IPS DF 6.9 (cell line): ENCODE measurements around the gene MUC2.

ENCODE experiments used
- DNase-seq: peaks from one replicate; pipeline ENCODE4 v3.0.0-alpha.2; 2013; ENCODE audit warnings: low read depth, low spot score
- H3K27ac ChIP-seq: one replicate; pipeline ENCODE4 v1.5.1; 2013; ENCODE audit warnings: low read length, control low read depth
- H3K27me3 ChIP-seq: 2 replicates; pipeline ENCODE4 v1.6.1; 2013; ENCODE audit warnings: mild to moderate bottlenecking, low read length; ENCODE audit not compliant: control insufficient read depth, insufficient read depth
- H3K36me3 ChIP-seq: 2 replicates; pipeline ENCODE4 v1.6.1; 2013; ENCODE audit warnings: low read length; ENCODE audit not compliant: control insufficient read depth, insufficient read depth
- H3K4me1 ChIP-seq: 2 replicates; pipeline ENCODE4 v1.6.1; 2013; ENCODE audit warnings: low read length; ENCODE audit not compliant: control insufficient read depth, insufficient read depth
- H3K4me3 ChIP-seq: 2 replicates; pipeline ENCODE4 v1.5.1; 2013; ENCODE audit warnings: mild to moderate bottlenecking, low read length
- H3K9me3 ChIP-seq: 2 replicates; pipeline ENCODE4 v1.6.1; 2013; ENCODE audit warnings: low read length, inconsistent platforms; ENCODE audit not compliant: control insufficient read depth, insufficient read depth
- WGBS: extraction: QIAGEN DNeasy Blood & Tissue Kit; methylation state at CpG from one replicate; pipeline ENCODE4 v1.1.7; 2013; ENCODE audit warnings: mixed read lengths, missing lambda C conversion rate; ENCODE audit not compliant: insufficient read length, insufficient coverage; 5-methylcytosine and 5-hydroxymethylcytosine counted together

MUC2 gene

DNA sequence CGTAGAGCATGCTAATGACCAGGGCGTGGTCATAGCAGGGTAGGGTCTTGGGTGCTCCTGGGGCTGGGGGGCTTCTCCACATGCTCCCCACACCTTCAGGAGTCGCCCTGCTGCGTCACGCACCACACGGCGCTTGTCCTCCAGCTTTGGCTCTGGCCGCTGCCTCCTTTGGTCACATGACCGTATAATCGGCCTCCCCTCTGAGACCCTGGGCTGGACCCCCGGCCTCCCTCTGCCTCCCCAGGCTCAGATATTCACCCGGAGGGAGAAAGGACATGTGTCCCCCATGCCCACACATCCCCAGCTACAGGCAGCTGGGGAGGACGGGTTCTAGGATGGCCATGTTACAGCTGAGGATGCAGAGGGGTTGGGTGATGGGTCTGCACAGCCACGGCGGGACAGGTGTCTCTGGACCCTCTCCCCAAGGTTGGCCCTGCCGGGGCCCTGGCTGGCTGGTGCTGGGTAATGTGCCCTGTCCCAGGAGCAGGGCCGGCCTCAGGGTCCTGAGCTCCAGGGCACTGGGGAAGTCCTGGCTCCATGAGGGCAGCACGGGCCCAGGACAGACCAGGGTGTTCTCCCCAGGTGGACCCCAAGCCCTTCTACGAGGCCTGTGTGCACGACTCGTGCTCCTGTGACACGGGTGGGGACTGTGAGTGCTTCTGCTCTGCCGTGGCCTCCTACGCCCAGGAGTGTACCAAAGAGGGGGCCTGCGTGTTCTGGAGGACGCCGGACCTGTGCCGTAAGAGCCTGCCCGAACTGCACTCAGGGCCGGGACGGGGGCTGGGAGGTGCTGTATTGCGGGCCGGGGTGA, 14.5 kb downstream of the MUC2 start:
- no CpG with 5 or more reads among the region's 33 CpGs for WGBS
- no peak for DNase-seq
- Histone ChIP-seq H3K4me3 (no peak overlapping the region), H3K27ac (no peak overlapping the region), H3K36me3 (no peaks in the 10 kb centered on the region; the same call in 1 of the 2 replicates), H3K4me1 (no peaks in the 10 kb centered on the region), H3K27me3 (no peaks in the 10 kb centered on the region), H3K9me3 (0 out of 2 replicates have a peak, but pooled peaks cover under 1% of the 10 kb centered on the region)

- H3K4me3 ChIP-seq, result no peak overlapping the region
- H3K4me1 ChIP-seq, result no peaks in the 10 kb centered on the region
- H3K36me3 ChIP-seq, result no peaks in the 10 kb centered on the region; the same call in 1 of the 2 replicates
- no peaks in the 10 kb centered on the region for H3K27me3 ChIP-seq
- no peak for DNase-seq
- WGBS, result no CpG with 5 or more reads among the region's 31 CpGs
- H3K9me3 ChIP-seq, result peaks cover 2% of the 10 kb centered on the region; the same call in 1 of the 2 replicates
- H3K27ac ChIP-seq, result no peak overlapping the region
Observed at GRCh38 chr11:1089738-1090599, 15.3 kb downstream of the MUC2 start.

- DNase-seq, result no peak
- peaks cover 2% of the 10 kb centered on the region; the same call in 1 of the 2 replicates for H3K9me3 ChIP-seq
- H3K36me3 ChIP-seq, result no peaks in the 10 kb centered on the region; the same call in 1 of the 2 replicates
- H3K4me1 ChIP-seq, result no peaks in the 10 kb centered on the region
- no CpG with 5 or more reads among the region's 20 CpGs for WGBS
- H3K27ac ChIP-seq, result no peak overlapping the region
- no peak overlapping the region for H3K4me3 ChIP-seq
- H3K27me3 ChIP-seq, result no peaks in the 10 kb centered on the region
Observed at GRCh38 chr11:1090600-1091331, 16.1 kb downstream of the MUC2 start.

- no peaks in the 10 kb centered on the region for H3K4me1 ChIP-seq
- WGBS, result no CpG with 5 or more reads among the region's 12 CpGs
- H3K4me3 ChIP-seq, result no peak overlapping the region
- no peak overlapping the region for H3K27ac ChIP-seq
- no peak for DNase-seq
- peaks cover 2% of the 10 kb centered on the region; the same call in 1 of the 2 replicates for H3K9me3 ChIP-seq
- no peaks in the 10 kb centered on the region for H3K27me3 ChIP-seq
- H3K36me3 ChIP-seq, result no peaks in the 10 kb centered on the region; the same call in 1 of the 2 replicates
Observed at GRCh38 chr11:1091332-1092083, 16.8 kb downstream of the MUC2 start.

GRCh38 chr11:1092145-1092670, 17.5 kb downstream of the MUC2 start:
- DNase-seq, result no peak
- no CpG with 5 or more reads among the region's 17 CpGs for WGBS
- H3K9me3 ChIP-seq, result peaks cover 2% of the 10 kb centered on the region; the same call in 1 of the 2 replicates
- no peaks in the 10 kb centered on the region; the same call in 1 of the 2 replicates for H3K36me3 ChIP-seq
- H3K4me3 ChIP-seq, result no peak overlapping the region
- H3K27me3 ChIP-seq, result no peaks in the 10 kb centered on the region
- H3K27ac ChIP-seq, result no peak overlapping the region
- H3K4me1 ChIP-seq, result no peaks in the 10 kb centered on the region

DNA sequence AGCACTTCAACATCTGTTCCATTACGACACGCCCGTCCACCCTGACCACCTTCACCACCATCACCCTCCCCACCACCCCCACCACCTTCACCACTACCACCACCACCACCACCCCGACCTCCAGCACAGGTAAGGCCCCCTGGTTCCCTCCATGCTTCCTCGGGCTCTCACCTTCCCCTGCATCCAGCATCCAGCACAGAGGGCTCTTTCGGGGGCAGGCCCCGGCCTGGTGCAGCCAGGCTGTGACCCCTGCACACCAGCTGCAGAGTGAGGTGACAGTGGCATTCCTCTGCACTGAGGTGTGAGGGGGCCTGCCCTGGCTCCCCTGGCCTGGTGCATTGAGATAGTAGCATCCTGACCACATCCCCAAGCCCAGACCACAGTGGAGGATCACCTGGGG, 18.2 kb downstream of the MUC2 start:
- Histone ChIP-seq H3K36me3 (no peaks in the 10 kb centered on the region), H3K4me3 (no peak overlapping the region), H3K9me3 (peaks cover 2% of the 10 kb centered on the region; the same call in 1 of the 2 replicates), H3K4me1 (no peaks in the 10 kb centered on the region), H3K27me3 (no peaks in the 10 kb centered on the region), H3K27ac (no peak overlapping the region)
- WGBS, result no CpG with 5 or more reads among the region's 7 CpGs
- no peak for DNase-seq

- H3K27ac ChIP-seq, result no peak overlapping the region
- no CpG with 5 or more reads among the region's 32 CpGs for WGBS
- no peaks in the 10 kb centered on the region; the same call in 1 of the 2 replicates for H3K4me1 ChIP-seq
- H3K9me3 ChIP-seq, result peaks cover 3% of the 10 kb centered on the region
- no peaks in the 10 kb centered on the region for H3K36me3 ChIP-seq
- no peak for DNase-seq
- H3K27me3 ChIP-seq, result no peaks in the 10 kb centered on the region
- H3K4me3 ChIP-seq, result no peak overlapping the region
Observed at GRCh38 chr11:1099519-1100355, 25.1 kb downstream of the MUC2 start.

DNA sequence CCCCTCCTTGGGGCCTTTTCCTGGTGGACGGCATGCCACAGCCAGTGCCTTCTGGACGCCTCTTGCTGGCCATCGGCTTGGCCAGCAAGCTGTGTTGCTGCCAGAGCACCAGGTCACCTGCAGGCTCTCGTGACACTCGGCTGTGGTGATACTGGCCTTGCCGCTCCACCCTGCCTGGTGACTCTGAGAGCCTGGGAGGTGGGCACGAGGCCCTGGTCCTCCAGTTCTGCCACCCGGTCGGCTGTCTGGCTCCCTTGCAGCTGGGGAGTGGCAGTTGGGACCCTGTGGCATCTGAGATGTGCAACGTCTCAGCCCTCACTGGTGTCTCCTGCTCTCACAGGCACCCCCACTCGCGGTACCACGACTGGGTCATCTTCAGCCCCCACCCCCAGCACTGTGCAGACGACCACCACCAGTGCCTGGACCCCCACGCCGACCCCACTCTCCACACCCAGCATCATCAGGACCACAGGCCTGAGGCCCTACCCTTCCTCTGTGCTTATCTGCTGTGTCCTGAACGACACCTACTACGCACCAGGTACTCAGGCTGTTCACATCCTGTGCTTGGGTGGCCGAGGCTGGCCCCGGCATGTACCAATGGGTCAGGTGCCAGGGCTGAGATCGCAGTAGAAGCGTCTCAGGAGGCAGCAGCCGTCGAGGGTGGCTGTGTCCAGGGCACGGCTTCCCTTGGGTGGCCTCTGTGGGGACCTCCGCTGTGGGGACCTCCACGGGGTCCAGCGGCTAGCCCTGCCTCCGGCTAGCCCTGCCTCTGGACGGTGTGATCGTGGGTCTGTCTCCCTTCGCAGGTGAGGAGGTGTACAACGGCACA, 26.0 kb downstream of the MUC2 start:
- no peaks in the 10 kb centered on the region for H3K27me3 ChIP-seq
- no peak overlapping the region for H3K27ac ChIP-seq
- no peaks in the 10 kb centered on the region; the same call in 1 of the 2 replicates for H3K4me1 ChIP-seq
- no CpG with 5 or more reads among the region's 33 CpGs for WGBS
- H3K9me3 ChIP-seq, result peaks cover 3% of the 10 kb centered on the region
- no peak for DNase-seq
- H3K36me3 ChIP-seq, result no peaks in the 10 kb centered on the region
- no peak overlapping the region for H3K4me3 ChIP-seq
